ENCODE data around the gene CALHM6.

DNA sequence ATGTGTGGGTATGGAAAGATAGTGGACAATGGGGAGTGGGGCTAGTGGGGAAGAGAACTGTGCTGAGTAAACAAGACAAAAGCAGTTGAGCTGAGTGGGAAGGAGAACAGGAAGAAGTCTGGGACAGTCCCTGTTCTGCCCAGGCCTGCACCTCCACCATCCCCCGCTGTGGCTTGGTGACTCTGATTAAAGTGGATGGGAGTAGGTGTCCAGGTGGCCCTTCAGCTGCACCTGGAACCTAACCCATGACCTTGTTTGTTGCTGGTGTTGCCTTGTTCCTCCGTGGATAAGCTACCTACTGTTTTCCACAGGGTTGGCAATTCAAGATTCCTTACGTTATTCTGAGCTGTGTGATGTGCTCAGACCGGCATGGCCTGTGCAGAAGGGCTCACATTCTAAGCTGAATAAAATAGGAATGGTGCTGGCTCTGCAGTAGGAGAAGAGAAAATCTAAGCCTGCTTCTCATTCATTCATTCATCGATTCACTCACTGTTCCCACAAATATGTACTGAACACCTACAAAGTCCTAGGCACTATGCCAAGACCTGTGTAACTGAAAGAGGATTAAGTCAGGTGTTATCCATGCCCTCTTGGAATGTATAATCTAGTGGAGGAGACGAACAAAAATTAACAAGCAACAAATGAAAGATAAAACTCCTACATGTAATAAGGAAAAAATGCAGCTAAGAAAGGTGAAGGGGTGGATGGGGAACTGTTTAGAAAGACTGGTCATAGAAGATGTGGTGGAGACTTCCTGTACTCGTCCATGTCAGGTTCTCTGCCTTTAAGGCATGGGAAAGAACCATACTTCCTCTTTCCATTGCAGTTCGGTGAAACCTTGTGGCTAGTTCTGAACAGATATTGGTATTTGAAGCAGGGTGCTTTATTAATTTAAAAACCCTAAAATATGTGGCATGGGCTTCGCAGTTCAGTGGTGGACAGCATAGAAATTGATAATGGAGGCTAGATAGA lies 10.1 kb upstream of the CALHM6 start:
- TF ChIP-seq, protein P1, sequence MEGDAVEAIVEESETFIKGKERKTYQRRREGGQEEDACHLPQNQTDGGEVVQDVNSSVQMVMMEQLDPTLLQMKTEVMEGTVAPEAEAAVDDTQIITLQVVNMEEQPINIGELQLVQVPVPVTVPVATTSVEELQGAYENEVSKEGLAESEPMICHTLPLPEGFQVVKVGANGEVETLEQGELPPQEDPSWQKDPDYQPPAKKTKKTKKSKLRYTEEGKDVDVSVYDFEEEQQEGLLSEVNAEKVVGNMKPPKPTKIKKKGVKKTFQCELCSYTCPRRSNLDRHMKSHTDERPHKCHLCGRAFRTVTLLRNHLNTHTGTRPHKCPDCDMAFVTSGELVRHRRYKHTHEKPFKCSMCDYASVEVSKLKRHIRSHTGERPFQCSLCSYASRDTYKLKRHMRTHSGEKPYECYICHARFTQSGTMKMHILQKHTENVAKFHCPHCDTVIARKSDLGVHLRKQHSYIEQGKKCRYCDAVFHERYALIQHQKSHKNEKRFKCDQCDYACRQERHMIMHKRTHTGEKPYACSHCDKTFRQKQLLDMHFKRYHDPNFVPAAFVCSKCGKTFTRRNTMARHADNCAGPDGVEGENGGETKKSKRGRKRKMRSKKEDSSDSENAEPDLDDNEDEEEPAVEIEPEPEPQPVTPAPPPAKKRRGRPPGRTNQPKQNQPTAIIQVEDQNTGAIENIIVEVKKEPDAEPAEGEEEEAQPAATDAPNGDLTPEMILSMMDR (IDR thresholded peaks at IDR 0.05) = no peak
- TF ChIP-seq EP300 (IDR thresholded peaks at IDR 0.05) (no peak), POLR2A (IDR thresholded peaks at IDR 0.05) (no peak), POLR2AphosphoS5 (IDR thresholded peaks at IDR 0.05) (no peak)
